ENCODE measurements around the gene CREB5.

Gene CREB5

GRCh38 chr7:28771906-28772622 is 359.7 kb downstream of the CREB5 start:
- ChIA-PET CTCF (interaction anchor here (0.7 to 1.6 kb wide), 3 partner anchors 26 to 66 kb away, joined by 3 to 6 read pairs (median 4); no protein-coding TSS in a partner anchor), POLR2A (no interaction called here)
- no peak for TF ChIP-seq CTCF (IDR thresholded peaks at IDR 0.05; ENCODE audit: control extremely low read depth, extremely low read depth, low read depth, missing control alignments)
- DNase-seq (ENCODE audit: extremely low spot score) = no peak

GRCh38 chr7:28773423-28774145 is 361.3 kb downstream of the CREB5 start:
- POLR2A ChIA-PET = no interaction called here
- CTCF ChIA-PET = interaction anchor here (1.1 to 1.7 kb wide), 3 partner anchors 9 to 67 kb away, joined by 3 to 6 read pairs (median 4); no protein-coding TSS in a partner anchor
- TF ChIP-seq CTCF (IDR thresholded peaks at IDR 0.05; ENCODE audit: control extremely low read depth, extremely low read depth, low read depth, missing control alignments) = no peak
- no peak for DNase-seq (ENCODE audit: extremely low spot score)

- POLR2A ChIA-PET = no interaction called here
- no peak for DNase-seq (ENCODE audit: extremely low spot score)
- CTCF ChIA-PET = interaction anchor here (1.7 kb wide), 1 partner anchor 8 kb away, joined by 3 read pairs; no protein-coding TSS in a partner anchor
- TF ChIP-seq CTCF (IDR thresholded peaks at IDR 0.05; ENCODE audit: control extremely low read depth, extremely low read depth, low read depth, missing control alignments) = no peak
Observed at GRCh38 chr7:28774261-28774988, 362.1 kb downstream of the CREB5 start.

- CTCF ChIA-PET = no interaction called here
- no peak for DNase-seq (ENCODE audit: extremely low spot score)
- POLR2A ChIA-PET = interaction anchor here (0.7 kb wide), 1 partner anchor 328 kb away, joined by 3 read pairs; no protein-coding TSS in a partner anchor
- TF ChIP-seq CTCF (IDR thresholded peaks at IDR 0.05; ENCODE audit: control extremely low read depth, extremely low read depth, low read depth, missing control alignments) = no peak
Observed at GRCh38 chr7:28776463-28777157, 364.3 kb downstream of the CREB5 start.

- CTCF ChIA-PET = interaction anchor here (1.0 kb wide), 1 partner anchor 25 kb away, joined by 3 read pairs; no protein-coding TSS in a partner anchor
- DNase-seq (ENCODE audit: extremely low spot score) = no peak
- TF ChIP-seq CTCF (IDR thresholded peaks at IDR 0.05; ENCODE audit: control extremely low read depth, extremely low read depth, low read depth, missing control alignments) = no peak
- POLR2A ChIA-PET = no interaction called here
Observed at GRCh38 chr7:28778786-28779185, 366.5 kb downstream of the CREB5 start.

- POLR2A ChIA-PET = no interaction called here
- no peak for TF ChIP-seq CTCF (IDR thresholded peaks at IDR 0.05; ENCODE audit: control extremely low read depth, extremely low read depth, low read depth, missing control alignments)
- CTCF ChIA-PET = interaction anchor here (0.7 to 1.3 kb wide), 4 partner anchors 17 to 43 kb away, joined by 3 read pairs; no protein-coding TSS in a partner anchor
- no peak for DNase-seq (ENCODE audit: extremely low spot score)
Observed at GRCh38 chr7:28779954-28780353, 367.6 kb downstream of the CREB5 start.
